ENCODE measurements around the gene LRRC36. TPM values are rescaled to one million over a fixed set of nuclear protein-coding genes. Genes with fewer than 3 reads are reported as not detected.

Gene LRRC36
- total RNA-seq, 1 experiment from 2014 or later: not detected

GRCh38 chr16:67425580-67425979 is 99.0 kb downstream of the LRRC36 start:
- DNase-seq (ENCODE audit: low read depth, low spot score): no peak
- no peak overlapping the region for H2AFZ ChIP-seq (ENCODE audit: low read depth, low read length, poor library complexity, severe bottlenecking)
- peaks cover 0 to 27% of the 10 kb centered on the region in 2 experiments; a peak in 2 of 4 replicates for H3K4me1 ChIP-seq (ENCODE audit: control insufficient read depth in 1 of 2, insufficient read depth in 2 of 2, low read length in 2 of 2)
- no peaks in the 10 kb centered on the region for H4K20me1 ChIP-seq (ENCODE audit: insufficient read depth)
- ChIA-PET CTCF (no interaction called here), POLR2A (no interaction called here), RAD21 (ENCODE audit: low non-redundant PET in 1 of 2, low total read pairs in 2 of 2, uncharacterized antibody in 2 of 2, unreplicated experiment in 2 of 2) (no interaction called here)
- no TSS peak for BruUV-seq (replicated peaks)
- no peak for TF ChIP-seq POLR2AphosphoS5 (IDR thresholded peaks at IDR 0.05; ENCODE audit: low read depth, low read length)
- TF ChIP-seq CEBPB (IDR thresholded peaks at IDR 0.05; ENCODE audit: low read depth): no peak
- TF ChIP-seq EZH2 (IDR thresholded peaks at IDR 0.05): no peak
- TF ChIP-seq RAD21 (IDR thresholded peaks at IDR 0.05; ENCODE audit: low read depth): no peak
- TF ChIP-seq REST (IDR thresholded peaks at IDR 0.05; ENCODE audit: low read depth): no peak
- no peak for TF ChIP-seq JUND (IDR thresholded peaks at IDR 0.05)
- ATAC-seq: no peak
- no peak overlapping the region for H3K27ac ChIP-seq (ENCODE audit: low read depth, low read length)
- H3K27me3 ChIP-seq (ENCODE audit: insufficient read depth, low read length): no peaks in the 10 kb centered on the region
- H3K9ac ChIP-seq (ENCODE audit: low read length): no peak overlapping the region
- H3K4me3 ChIP-seq (replicated peaks in 1 of 2; ENCODE audit: low read depth in 1 of 2, low read length in 2 of 2): no peak overlapping the region
- H3K36me3 ChIP-seq (ENCODE audit: control insufficient read depth in 1 of 2, insufficient read depth in 2 of 2, low read length in 2 of 2): no peaks in the 10 kb centered on the region
- H3K9me2 ChIP-seq (ENCODE audit: insufficient read depth): no peaks in the 10 kb centered on the region
- H3K79me2 ChIP-seq (ENCODE audit: insufficient read depth, low read length): no peaks in the 10 kb centered on the region
- no peaks in the 10 kb centered on the region for H3K9me3 ChIP-seq (ENCODE audit: control insufficient read depth in 1 of 2, insufficient read depth in 1 of 2, low read depth in 1 of 2, low read length in 2 of 2)
- intact Hi-C loops (cut with micrococcal nuclease): no loop called here
- no peak overlapping the region for H3K4me2 ChIP-seq (ENCODE audit: low read length)

DNA sequence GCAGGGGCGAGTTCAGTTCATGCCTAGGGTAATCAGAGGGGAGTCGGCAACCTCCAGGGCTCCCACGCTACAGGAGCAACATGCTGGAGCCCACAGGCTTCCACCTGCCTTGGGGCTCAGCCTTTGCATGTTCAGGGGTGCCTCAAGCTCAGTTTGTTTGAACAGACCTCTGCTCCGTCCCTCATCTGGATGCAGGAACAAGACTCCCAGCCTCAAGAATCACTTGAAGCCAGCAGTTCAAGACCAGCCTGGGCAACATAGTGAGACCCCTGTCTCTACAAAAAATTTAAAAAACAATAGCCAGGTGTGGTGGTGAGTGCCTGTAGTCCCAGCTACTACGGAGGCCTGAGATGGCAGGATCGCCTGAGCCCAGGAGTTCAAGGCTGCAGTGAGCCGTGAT is 99.4 kb downstream of the LRRC36 start:
- TF ChIP-seq, protein P1, sequence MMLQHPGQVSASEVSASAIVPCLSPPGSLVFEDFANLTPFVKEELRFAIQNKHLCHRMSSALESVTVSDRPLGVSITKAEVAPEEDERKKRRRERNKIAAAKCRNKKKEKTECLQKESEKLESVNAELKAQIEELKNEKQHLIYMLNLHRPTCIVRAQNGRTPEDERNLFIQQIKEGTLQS (IDR thresholded peaks at IDR 0.05): no peak
- TF ChIP-seq EGR1 (IDR thresholded peaks at IDR 0.05; ENCODE audit: low read depth): no peak
- TF ChIP-seq ELF1 (IDR thresholded peaks at IDR 0.05; ENCODE audit: borderline replicate concordance, low read depth): no peak
- no peak for TF ChIP-seq POLR2A (IDR thresholded peaks at IDR 0.05; ENCODE audit: borderline replicate concordance, extremely low read depth, insufficient read depth, insufficient read length)
- no peak for TF ChIP-seq POLR2AphosphoS5 (IDR thresholded peaks at IDR 0.05; ENCODE audit: low read depth, low read length)
- TF ChIP-seq, protein P2, sequence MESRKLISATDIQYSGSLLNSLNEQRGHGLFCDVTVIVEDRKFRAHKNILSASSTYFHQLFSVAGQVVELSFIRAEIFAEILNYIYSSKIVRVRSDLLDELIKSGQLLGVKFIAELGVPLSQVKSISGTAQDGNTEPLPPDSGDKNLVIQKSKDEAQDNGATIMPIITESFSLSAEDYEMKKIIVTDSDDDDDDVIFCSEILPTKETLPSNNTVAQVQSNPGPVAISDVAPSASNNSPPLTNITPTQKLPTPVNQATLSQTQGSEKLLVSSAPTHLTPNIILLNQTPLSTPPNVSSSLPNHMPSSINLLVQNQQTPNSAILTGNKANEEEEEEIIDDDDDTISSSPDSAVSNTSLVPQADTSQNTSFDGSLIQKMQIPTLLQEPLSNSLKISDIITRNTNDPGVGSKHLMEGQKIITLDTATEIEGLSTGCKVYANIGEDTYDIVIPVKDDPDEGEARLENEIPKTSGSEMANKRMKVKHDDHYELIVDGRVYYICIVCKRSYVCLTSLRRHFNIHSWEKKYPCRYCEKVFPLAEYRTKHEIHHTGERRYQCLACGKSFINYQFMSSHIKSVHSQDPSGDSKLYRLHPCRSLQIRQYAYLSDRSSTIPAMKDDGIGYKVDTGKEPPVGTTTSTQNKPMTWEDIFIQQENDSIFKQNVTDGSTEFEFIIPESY (IDR thresholded peaks at IDR 0.05; ENCODE audit: extremely low read depth, insufficient replicate concordance, low read length): no peak
- no peak for TF ChIP-seq YY1 (IDR thresholded peaks at IDR 0.05; ENCODE audit: extremely low read depth, insufficient replicate concordance, low read depth, low read length)
- no peak for TF ChIP-seq FOSL1 (IDR thresholded peaks at IDR 0.05; ENCODE audit: low read depth)
- TF ChIP-seq SIN3A (IDR thresholded peaks at IDR 0.05; ENCODE audit: low read depth): no peak
- TF ChIP-seq JUND (IDR thresholded peaks at IDR 0.05): no peak
- no peak for TF ChIP-seq SRF (IDR thresholded peaks at IDR 0.05; ENCODE audit: low read depth)
- no peak for TF ChIP-seq ZNF274 (IDR thresholded peaks at IDR 0.05; ENCODE audit: low read depth, low read length)
- no peak for TF ChIP-seq CEBPB (IDR thresholded peaks at IDR 0.05; ENCODE audit: low read depth)
- no peak for TF ChIP-seq TCF7L2 (IDR thresholded peaks at IDR 0.05; ENCODE audit: borderline replicate concordance, extremely low read depth, insufficient read depth, insufficient read length)
- no TSS peak for BruUV-seq (replicated peaks)
- Histone ChIP-seq H3K36me3 (ENCODE audit: control insufficient read depth in 1 of 2, insufficient read depth in 2 of 2, low read length in 2 of 2) (no peaks in the 10 kb centered on the region), H3K4me2 (ENCODE audit: low read length) (no peak overlapping the region), H3K79me2 (ENCODE audit: insufficient read depth, low read length) (no peaks in the 10 kb centered on the region), H2AFZ (ENCODE audit: low read depth, low read length, poor library complexity, severe bottlenecking) (no peak overlapping the region), H3K4me3 (replicated peaks in 1 of 2; ENCODE audit: low read depth in 1 of 2, low read length in 2 of 2) (no peak overlapping the region), H4K20me1 (ENCODE audit: insufficient read depth) (no peaks in the 10 kb centered on the region), H3K4me1 (ENCODE audit: control insufficient read depth in 1 of 2, insufficient read depth in 2 of 2, low read length in 2 of 2) (peaks cover 0 to 29% of the 10 kb centered on the region in 2 experiments; a peak in 2 of 4 replicates), H3K9me3 (ENCODE audit: control insufficient read depth in 1 of 2, insufficient read depth in 1 of 2, low read depth in 1 of 2, low read length in 2 of 2) (no peaks in the 10 kb centered on the region), H3K27ac (ENCODE audit: low read depth, low read length) (no peak overlapping the region), H3K9me2 (ENCODE audit: insufficient read depth) (no peaks in the 10 kb centered on the region), H3K27me3 (ENCODE audit: insufficient read depth, low read length) (no peaks in the 10 kb centered on the region), H3K9ac (ENCODE audit: low read length) (no peak overlapping the region)
- ChIA-PET POLR2A (no interaction called here), RAD21 (ENCODE audit: low non-redundant PET in 1 of 2, low total read pairs in 2 of 2, uncharacterized antibody in 2 of 2, unreplicated experiment in 2 of 2) (no interaction called here), CTCF (interaction anchor here (3.7 kb wide), 1 partner anchor 21 kb away, joined by 41 read pairs; no protein-coding TSS in a partner anchor)
- intact Hi-C loops (cut with micrococcal nuclease): no loop called here
- DNase-seq (ENCODE audit: low read depth, low spot score) (no peak), ATAC-seq (no peak)
